Fibroblast of mammary gland (primary cell): ENCODE results near the gene VGF.

Source experiments
- DNase-seq: peaks from one replicate; pipeline ENCODE4 v3.0.0-alpha.2; 2010; ENCODE audit warnings: low read depth
- H3K4me3 ChIP-seq: 2 replicates; pipeline ENCODE4 v1.5.1; 2011; ENCODE audit warnings: low read depth, mild to moderate bottlenecking, low read length, moderate library complexity; ENCODE audit not compliant: control insufficient read depth
- CTCF ChIP-seq: conservative IDR thresholded peaks from 2 replicates; pipeline ENCODE4 v1.5.1; 2011; ENCODE audit warnings: low read depth, low read length, inconsistent platforms; ENCODE audit not compliant: control insufficient read depth, insufficient read depth

VGF gene

GRCh38 chr7:101160910-101161309 is 4.5 kb downstream of the VGF start:
- no peak overlapping the region for H3K4me3 ChIP-seq
- no peak for TF ChIP-seq CTCF
- no peak for DNase-seq

- peak; percentile 43 for DNase-seq
- TF ChIP-seq CTCF = no peak
- H3K4me3 ChIP-seq = no peak overlapping the region
Observed at GRCh38 chr7:101159696-101160674, 5.4 kb downstream of the VGF start.

GRCh38 chr7:101156866-101157589 is 8.3 kb downstream of the VGF start:
- TF ChIP-seq CTCF = no peak
- H3K4me3 ChIP-seq = no peak overlapping the region
- DNase-seq = no peak

- no peak overlapping the region for H3K4me3 ChIP-seq
- no peak for DNase-seq
- peak; percentile 27 for TF ChIP-seq CTCF
Observed at GRCh38 chr7:101156277-101156676, 9.1 kb downstream of the VGF start.

GRCh38 chr7:101155303-101155702 is 10.1 kb downstream of the VGF start:
- H3K4me3 ChIP-seq = peak overlapping the region; percentile 80
- TF ChIP-seq CTCF = no peak
- no peak for DNase-seq

- TF ChIP-seq CTCF = no peak
- DNase-seq = no peak
- H3K4me3 ChIP-seq = peak overlapping the region; percentile 80
Observed at GRCh38 chr7:101154693-101155102, 10.7 kb downstream of the VGF start.
